Progenitor cell of endocrine pancreas (in vitro differentiated cells): ENCODE data around the gene PKP2. TPM values are rescaled to one million over a fixed set of nuclear protein-coding genes. Genes with fewer than 3 reads are reported as not detected.
"Not testable (repeated sequence)": the region's sequence is repeated elsewhere in the genome, so short reads cannot be mapped to it uniquely, and the experiment has no call there.

Source experiments
- DNase-seq: peaks from one replicate; pipeline ENCODE4 v3.0.0; 2021; ENCODE audit warnings: low spot score; ENCODE audit not compliant: unreplicated experiment
- H3K27ac Mint-ChIP-seq: 2 replicates; pipeline ENCODE4 v1.8.0; 2021; ENCODE audit warnings: mild to moderate bottlenecking, moderate library complexity, mixed read lengths
- H3K27me3 Mint-ChIP-seq: 2 replicates; pipeline ENCODE4 v1.8.0; 2021; ENCODE audit warnings: mixed read lengths
- H3K36me3 Mint-ChIP-seq: 2 replicates; pipeline ENCODE4 v1.8.0; 2022; ENCODE audit warnings: mixed read lengths; ENCODE audit not compliant: insufficient read depth
- H3K4me1 Mint-ChIP-seq: 2 replicates; pipeline ENCODE4 v1.8.0; 2021; ENCODE audit warnings: low read depth, mixed read lengths
- H3K4me3 Mint-ChIP-seq: 2 replicates; pipeline ENCODE4 v1.8.0; 2021; ENCODE audit warnings: low read depth, mild to moderate bottlenecking, moderate library complexity, mixed read lengths
- H3K9me3 Mint-ChIP-seq: 2 replicates; pipeline ENCODE4 v1.8.0; 2021; ENCODE audit warnings: low read depth, mixed read lengths
- CTCF ChIP-seq: fragments of 200-600 bp; sonication (generic); IDR thresholded peaks from one replicate; pipeline ENCODE4 v1.5.0; 2021; ENCODE audit warnings: antibody characterized with exemption, mild to moderate bottlenecking; ENCODE audit not compliant: unreplicated experiment
- total RNA-seq: library from RNA; stranded (reverse); gene quantifications from 2 replicates; pipeline ENCODE4 v1.2.1, GENCODE V29; 2021

PKP2 gene
- total RNA-seq, 1 donor from 2014 or later = 103 TPM

GRCh38 chr12:32870716-32871115 lies 25.9 kb downstream of the PKP2 start:
- peaks cover 52% of the 10 kb centered on the region for H3K36me3 Mint-ChIP-seq
- H3K4me1 Mint-ChIP-seq = peaks cover 38% of the 10 kb centered on the region
- no peak for TF ChIP-seq CTCF
- peak overlapping the region; percentile 70 for H3K27ac Mint-ChIP-seq
- H3K9me3 Mint-ChIP-seq = no peaks in the 10 kb centered on the region
- H3K27me3 Mint-ChIP-seq = no peaks in the 10 kb centered on the region
- peak overlapping the region; percentile 3 for H3K4me3 Mint-ChIP-seq
- no peak for DNase-seq

- Mint-ChIP-seq H3K27me3 (no peaks in the 10 kb centered on the region), H3K36me3 (peaks cover 56% of the 10 kb centered on the region), H3K4me3 (no peak overlapping the region), H3K4me1 (peaks cover 26% of the 10 kb centered on the region), H3K27ac (no peak overlapping the region), H3K9me3 (no peaks in the 10 kb centered on the region)
- no peak for DNase-seq
- no peak for TF ChIP-seq CTCF
Measured at GRCh38 chr12:32868885-32869284, 27.7 kb downstream of the PKP2 start.

- DNase-seq = no peak
- Mint-ChIP-seq H3K9me3 (peaks cover 3% of the 10 kb centered on the region), H3K27me3 (no peaks in the 10 kb centered on the region), H3K36me3 (peaks cover 57% of the 10 kb centered on the region), H3K4me3 (no peak overlapping the region), H3K4me1 (peaks cover 19% of the 10 kb centered on the region), H3K27ac (no peak overlapping the region)
- no peak for TF ChIP-seq CTCF
Measured at GRCh38 chr12:32864731-32865130, 31.8 kb downstream of the PKP2 start.

GRCh38 chr12:32863128-32863527 lies 33.4 kb downstream of the PKP2 start:
- Mint-ChIP-seq H3K36me3 (peaks cover 55% of the 10 kb centered on the region), H3K4me3 (no peak overlapping the region), H3K9me3 (peaks cover 3% of the 10 kb centered on the region), H3K27ac (peak overlapping the region; percentile 6), H3K4me1 (peaks cover 24% of the 10 kb centered on the region), H3K27me3 (no peaks in the 10 kb centered on the region)
- no peak for DNase-seq
- TF ChIP-seq CTCF = no peak

GRCh38 chr12:32861658-32862057 lies 34.9 kb downstream of the PKP2 start:
- not testable (repeated sequence) for H3K27me3 Mint-ChIP-seq, H3K27ac Mint-ChIP-seq, H3K4me3 Mint-ChIP-seq, H3K9me3 Mint-ChIP-seq, DNase-seq
- H3K36me3 Mint-ChIP-seq = peaks cover 42% of the 10 kb centered on the region
- H3K4me1 Mint-ChIP-seq = peaks cover 25% of the 10 kb centered on the region

- H3K27ac Mint-ChIP-seq = peak overlapping the region; percentile 91
- no peak for TF ChIP-seq CTCF
- no peak overlapping the region for H3K4me3 Mint-ChIP-seq
- H3K27me3 Mint-ChIP-seq = no peaks in the 10 kb centered on the region
- no peak for DNase-seq
- H3K4me1 Mint-ChIP-seq = peaks cover 23% of the 10 kb centered on the region
- peaks cover 32% of the 10 kb centered on the region for H3K36me3 Mint-ChIP-seq
- peaks cover 3% of the 10 kb centered on the region for H3K9me3 Mint-ChIP-seq
Measured at GRCh38 chr12:32860192-32860591, 36.4 kb downstream of the PKP2 start.
